HepG2 (cell line): ENCODE data around the gene RAB6B. TPM values are rescaled to one million over a fixed set of nuclear protein-coding genes. Genes with fewer than 3 reads are reported as not detected.
A peak's percentile ranks its signal among the peaks of the same experiment; 100 is the strongest.

Experiments used
- ATAC-seq: fragments of 200-7000 bp; cut with Tn5 transposase; 3 replicates; pipeline ENCODE4 v1.9.1; 2020; ENCODE audit warnings: mild to moderate bottlenecking, moderate library complexity
- BruUV-seq: library from RNA; stranded (reverse); fragments of 400-500 nt; replicated peaks from 2 replicates; lab custom pipeline; 2021; lab: Mats Ljungman, UMichigan
- CTCF ChIA-PET: fragments of 300-600 bp; formaldehyde crosslinking; extraction: SDS; loops from one replicate; lab custom pipeline; 2021; ENCODE audit warnings: low total read pairs, inconsistent platforms, low intra/inter-chr PET ratio; lab: Yijun Ruan, JAX
- POLR2A ChIA-PET: fragments of 350-600 bp; sonication (Branson Sonifier 250); formaldehyde crosslinking; loops from one replicate; lab custom pipeline; 2020; ENCODE audit warnings: antibody characterized with exemption, inconsistent platforms; lab: Yijun Ruan, JAX
- DNase-seq: peaks from one replicate; pipeline ENCODE4 v3.0.0-alpha.2; 2015; ENCODE audit warnings: low spot score
- FAIRE-seq: peaks from 3 replicates; lab custom pipeline; 2011; peaks lifted over from hg19 to GRCh38; lab: Jason Lieb, UNC
- H2AFZ ChIP-seq: one replicate; pipeline ENCODE4 v1.6.1; 2011; ENCODE audit warnings: low read length, inconsistent platforms
- H3K27ac ChIP-seq: fragments of 300-600 bp; 3 replicates; pipeline ENCODE4 v1.8.0; 2011; ENCODE audit warnings: mixed run types, mild to moderate bottlenecking, mixed read lengths, low read length, inconsistent platforms; ENCODE audit not compliant: insufficient read depth; ENCODE audit errors: extremely low read length
- H3K27me3 ChIP-seq, 2 experiments: fragments of 200-600 bp in 1 of 2; 2 replicates in 1 of 2; 3 replicates in 1 of 2; pipeline versions ENCODE4 v1.6.0 to v1.8.0; 2011; ENCODE audit warnings: low read length in 2 of 2, mild to moderate bottlenecking in 2 of 2, moderate library complexity in 2 of 2, inconsistent platforms in 1 of 2; ENCODE audit not compliant: insufficient read depth in 2 of 2, control insufficient read depth in 1 of 2
- H3K36me3 ChIP-seq, 2 experiments: fragments of 200-600 bp in 1 of 2; replicated peaks in 1 of 2; 2 replicates in 1 of 2; 3 replicates in 1 of 2; pipeline versions ENCODE4 v1.5.1 to v1.8.0; 2011; ENCODE audit warnings: low read length in 2 of 2, inconsistent platforms in 1 of 2; ENCODE audit not compliant: insufficient read depth in 2 of 2, control insufficient read depth in 1 of 2
- H3K4me1 ChIP-seq: 2 replicates; pipeline ENCODE4 v1.5.1; 2012; ENCODE audit warnings: low read length, inconsistent platforms; ENCODE audit not compliant: insufficient read depth
- H3K4me2 ChIP-seq: 2 replicates; pipeline ENCODE4 v1.6.0; 2011; ENCODE audit warnings: low read depth, low read length, inconsistent platforms
- H3K4me3 ChIP-seq, 3 experiments: fragments of 200-600 bp in 1 of 3; sonication (generic), shearing (Covaris generic) in 1 of 3; replicated peaks in 1 of 3; 2 replicates each; pipeline ENCODE4 v1.5.1; 2011 to 2016; ENCODE audit warnings: low read length in 3 of 3, inconsistent platforms in 2 of 3, low read depth in 2 of 3, mild to moderate bottlenecking in 2 of 3, control low read depth in 1 of 3, mixed read lengths in 1 of 3; ENCODE audit not compliant: insufficient read depth in 1 of 3
- H3K79me2 ChIP-seq: one replicate; pipeline ENCODE4 v1.6.1; 2011; ENCODE audit warnings: low read length, inconsistent platforms; ENCODE audit not compliant: insufficient read depth
- H3K9ac ChIP-seq: 2 replicates; pipeline ENCODE4 v1.6.0; 2011; ENCODE audit warnings: mild to moderate bottlenecking, low read depth, low read length, inconsistent platforms; ENCODE audit not compliant: insufficient read depth
- H3K9me3 ChIP-seq: 2 replicates; pipeline ENCODE4 v1.5.1; 2012; ENCODE audit warnings: mild to moderate bottlenecking, low read length
- H4K20me1 ChIP-seq: 2 replicates; pipeline ENCODE4 v1.6.0; 2011; ENCODE audit warnings: inconsistent platforms, mild to moderate bottlenecking, low read length, moderate library complexity; ENCODE audit not compliant: insufficient read depth
- TOPORS ChIP-seq: sonication (generic); formaldehyde crosslinking; IDR thresholded peaks from 2 replicates; pipeline ENCODE4 v1.8.0; 2023; ENCODE audit warnings: mild to moderate bottlenecking, missing genetic modification reagents
- ZFP36 ChIP-seq: fragments of 150-350 bp; IDR thresholded peaks from 2 replicates; pipeline ENCODE4 v1.6.1; 2018; ENCODE audit warnings: borderline replicate concordance, low read length, low read depth; ENCODE audit not compliant: partially characterized antibody
- ZFYVE20 ChIP-seq: sonication (generic); formaldehyde crosslinking; IDR thresholded peaks from 2 replicates; pipeline ENCODE4 v1.8.0; 2023; ENCODE audit warnings: low read depth, mild to moderate bottlenecking, moderate library complexity, missing genetic modification reagents, borderline replicate concordance
- ZNF724P ChIP-seq: sonication (generic); formaldehyde crosslinking; IDR thresholded peaks from 2 replicates; pipeline ENCODE4 v1.8.0; 2022; ENCODE audit warnings: missing genetic modification reagents, borderline replicate concordance
- ZNF749 ChIP-seq: sonication (generic); formaldehyde crosslinking; IDR thresholded peaks from 2 replicates; pipeline ENCODE4 v1.8.0; 2022; ENCODE audit warnings: mild to moderate bottlenecking, missing genetic modification reagents, moderate library complexity, borderline replicate concordance
- WGBS: methylation state at CpG from one replicate; pipeline ENCODE4 v1.1.6; 2017; ENCODE audit warnings: low lambda C conversion rate; 5-methylcytosine and 5-hydroxymethylcytosine counted together
- in situ Hi-C: cut with HindIII; loops from 2 replicates; pipeline ENCODE4 v1.10.0; 2017; ENCODE audit warnings: low pct_unique_long_range_greater_than_20kb; ENCODE audit not compliant: extremely low pct_ligation_motif_present
- intact Hi-C: fragments of 100-400 bp; cut with micrococcal nuclease; formaldehyde crosslinking; loops from one replicate; pipeline ENCODE4 v1.10.0; 2022; ENCODE audit not compliant: unreplicated experiment
- polyA plus RNA-seq, 8 experiments: library from polyadenylated mRNA; depleted of rRNA in 3 of 8; stranded (reverse) in 7 of 8; unstranded in 1 of 8; fragments of >200 nt; fragmentation: Illumina TruSeq in 4 of 8; extraction: Trizol in 4 of 8; gene quantifications; 2 replicates each; pipeline versions ENCODE4 v1.2.1 to v1.2.3, GENCODE V29; 2011 to 2016; ENCODE audit warnings: low read depth in 4 of 8, missing spikeins in 1 of 8, mixed read lengths in 1 of 8; ENCODE audit not compliant: insufficient read depth in 1 of 8
- total RNA-seq, 5 experiments: library from RNA; depleted of rRNA; stranded (reverse); fragments of >200 nt; fragmentation: Illumina TruSeq; extraction: Trizol; gene quantifications; 2 replicates each; pipeline ENCODE4 v1.2.3, GENCODE V29; 2016; ENCODE audit warnings: low read depth in 1 of 5
- TF ChIP-seq, protein P1 (sequence below): IDR thresholded peaks from 2 replicates; pipeline ENCODE4 v1.6.1; 2012; ENCODE audit warnings: low read length, improper control_type of control experiment
- TF ChIP-seq, protein P2 (sequence below): sonication (generic); formaldehyde crosslinking; IDR thresholded peaks from 2 replicates; pipeline ENCODE4 v1.5.1; 2020; ENCODE audit warnings: mild to moderate bottlenecking, missing genetic modification reagents
- TF ChIP-seq, protein P3 (sequence below): sonication (generic); formaldehyde crosslinking; IDR thresholded peaks from 2 replicates; pipeline ENCODE4 v1.4.0; 2020; ENCODE audit warnings: missing genetic modification reagents
- TF ChIP-seq, protein P4 (sequence below): sonication (generic); formaldehyde crosslinking; IDR thresholded peaks from 2 replicates; pipeline ENCODE4 v1.4.0; 2020; ENCODE audit warnings: missing genetic modification reagents

RAB6B gene
- total and polyA plus RNA-seq, 2 of the 13 experiments (the other 11 are each of a cell fraction or from before 2014, with no cell fraction given) = 0.16 TPM; not detected in 1

DNA sequence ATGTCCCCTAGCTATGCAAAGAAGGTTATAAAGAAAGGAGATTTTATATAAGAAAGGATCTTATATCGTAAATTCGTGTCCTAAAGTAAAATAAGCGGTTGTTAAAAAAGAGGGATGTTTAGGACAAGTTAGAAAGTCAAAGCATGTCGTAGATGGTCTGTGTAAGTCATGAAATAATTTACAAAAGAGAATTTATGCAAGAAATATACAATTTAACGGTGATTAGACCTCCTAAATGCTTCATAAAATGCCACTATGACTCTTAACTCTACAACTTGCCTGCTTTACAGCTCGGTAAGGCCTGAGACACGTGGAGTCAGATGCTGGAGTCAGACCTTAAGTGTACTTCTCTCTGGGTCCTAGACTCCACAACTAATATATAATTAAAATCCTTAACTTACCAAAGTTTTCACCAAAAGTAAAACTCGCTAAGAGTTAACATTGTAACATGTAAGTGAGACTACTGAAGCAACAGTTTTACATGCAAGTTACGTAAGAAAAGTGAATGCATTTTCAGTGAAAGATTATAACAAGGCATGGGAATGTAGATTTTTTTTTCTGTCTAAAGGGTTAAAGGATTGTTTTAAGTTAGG, 103.4 kb downstream of the RAB6B start:
- Histone ChIP-seq H2AFZ (no peak overlapping the region), H3K27me3 (no peaks in the 10 kb centered on the region), H3K9ac (no peak overlapping the region), H3K79me2 (no peaks in the 10 kb centered on the region), H3K4me1 (no peaks in the 10 kb centered on the region), H3K36me3 (no peaks in the 10 kb centered on the region), H3K4me2 (no peak overlapping the region), H3K4me3 (no peak overlapping the region), H3K27ac (no peak overlapping the region), H4K20me1 (no peaks in the 10 kb centered on the region), H3K9me3 (peaks cover 45% of the 10 kb centered on the region)
- CTCF ChIA-PET = no interaction called here
- no peak for ATAC-seq
- WGBS = 11% methylated on average over 9 of the region's 9 CpGs
- intact Hi-C loops (no loop called here), in situ Hi-C loops (no loop called here)
- TF ChIP-seq ZNF724P = peak; percentile 100
- TF ChIP-seq, protein P1, sequence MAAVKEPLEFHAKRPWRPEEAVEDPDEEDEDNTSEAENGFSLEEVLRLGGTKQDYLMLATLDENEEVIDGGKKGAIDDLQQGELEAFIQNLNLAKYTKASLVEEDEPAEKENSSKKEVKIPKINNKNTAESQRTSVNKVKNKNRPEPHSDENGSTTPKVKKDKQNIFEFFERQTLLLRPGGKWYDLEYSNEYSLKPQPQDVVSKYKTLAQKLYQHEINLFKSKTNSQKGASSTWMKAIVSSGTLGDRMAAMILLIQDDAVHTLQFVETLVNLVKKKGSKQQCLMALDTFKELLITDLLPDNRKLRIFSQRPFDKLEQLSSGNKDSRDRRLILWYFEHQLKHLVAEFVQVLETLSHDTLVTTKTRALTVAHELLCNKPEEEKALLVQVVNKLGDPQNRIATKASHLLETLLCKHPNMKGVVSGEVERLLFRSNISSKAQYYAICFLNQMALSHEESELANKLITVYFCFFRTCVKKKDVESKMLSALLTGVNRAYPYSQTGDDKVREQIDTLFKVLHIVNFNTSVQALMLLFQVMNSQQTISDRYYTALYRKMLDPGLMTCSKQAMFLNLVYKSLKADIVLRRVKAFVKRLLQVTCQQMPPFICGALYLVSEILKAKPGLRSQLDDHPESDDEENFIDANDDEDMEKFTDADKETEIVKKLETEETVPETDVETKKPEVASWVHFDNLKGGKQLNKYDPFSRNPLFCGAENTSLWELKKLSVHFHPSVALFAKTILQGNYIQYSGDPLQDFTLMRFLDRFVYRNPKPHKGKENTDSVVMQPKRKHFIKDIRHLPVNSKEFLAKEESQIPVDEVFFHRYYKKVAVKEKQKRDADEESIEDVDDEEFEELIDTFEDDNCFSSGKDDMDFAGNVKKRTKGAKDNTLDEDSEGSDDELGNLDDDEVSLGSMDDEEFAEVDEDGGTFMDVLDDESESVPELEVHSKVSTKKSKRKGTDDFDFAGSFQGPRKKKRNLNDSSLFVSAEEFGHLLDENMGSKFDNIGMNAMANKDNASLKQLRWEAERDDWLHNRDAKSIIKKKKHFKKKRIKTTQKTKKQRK = peak; percentile 71; the same call in 1 of the 2 replicates
- TF ChIP-seq, protein P2, sequence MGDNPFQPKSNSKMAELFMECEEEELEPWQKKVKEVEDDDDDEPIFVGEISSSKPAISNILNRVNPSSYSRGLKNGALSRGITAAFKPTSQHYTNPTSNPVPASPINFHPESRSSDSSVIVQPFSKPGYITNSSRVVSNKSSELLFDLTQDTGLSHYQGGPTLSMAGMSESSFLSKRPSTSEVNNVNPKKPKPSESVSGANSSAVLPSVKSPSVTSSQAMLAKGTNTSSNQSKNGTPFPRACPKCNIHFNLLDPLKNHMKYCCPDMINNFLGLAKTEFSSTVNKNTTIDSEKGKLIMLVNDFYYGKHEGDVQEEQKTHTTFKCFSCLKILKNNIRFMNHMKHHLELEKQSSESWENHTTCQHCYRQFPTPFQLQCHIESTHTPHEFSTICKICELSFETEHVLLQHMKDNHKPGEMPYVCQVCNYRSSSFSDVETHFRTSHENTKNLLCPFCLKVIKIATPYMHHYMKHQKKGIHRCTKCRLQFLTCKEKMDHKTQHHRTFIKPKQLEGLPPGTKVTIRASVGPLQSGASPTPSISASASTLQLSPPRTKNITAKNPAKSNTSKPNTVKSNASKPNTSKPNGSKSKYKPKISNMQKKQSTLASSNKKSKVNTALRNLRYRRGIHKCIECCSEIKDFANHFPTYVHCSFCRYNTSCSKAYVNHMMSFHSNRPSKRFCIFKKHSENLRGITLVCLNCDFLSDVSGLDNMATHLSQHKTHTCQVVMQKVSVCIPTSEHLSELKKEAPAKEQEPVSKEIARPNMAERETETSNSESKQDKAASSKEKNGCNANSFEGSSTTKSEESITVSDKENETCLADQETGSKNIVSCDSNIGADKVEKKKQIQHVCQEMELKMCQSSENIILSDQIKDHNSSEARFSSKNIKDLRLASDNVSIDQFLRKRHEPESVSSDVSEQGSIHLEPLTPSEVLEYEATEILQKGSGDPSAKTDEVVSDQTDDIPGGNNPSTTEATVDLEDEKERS = peak; percentile 80
- no peak for TF ChIP-seq ZFYVE20 (CRISPR knock-in tag)
- peak; percentile 96 for TF ChIP-seq TOPORS (CRISPR knock-in tag)
- TF ChIP-seq ZFP36 = peak; percentile 98
- TF ChIP-seq, protein P3, sequence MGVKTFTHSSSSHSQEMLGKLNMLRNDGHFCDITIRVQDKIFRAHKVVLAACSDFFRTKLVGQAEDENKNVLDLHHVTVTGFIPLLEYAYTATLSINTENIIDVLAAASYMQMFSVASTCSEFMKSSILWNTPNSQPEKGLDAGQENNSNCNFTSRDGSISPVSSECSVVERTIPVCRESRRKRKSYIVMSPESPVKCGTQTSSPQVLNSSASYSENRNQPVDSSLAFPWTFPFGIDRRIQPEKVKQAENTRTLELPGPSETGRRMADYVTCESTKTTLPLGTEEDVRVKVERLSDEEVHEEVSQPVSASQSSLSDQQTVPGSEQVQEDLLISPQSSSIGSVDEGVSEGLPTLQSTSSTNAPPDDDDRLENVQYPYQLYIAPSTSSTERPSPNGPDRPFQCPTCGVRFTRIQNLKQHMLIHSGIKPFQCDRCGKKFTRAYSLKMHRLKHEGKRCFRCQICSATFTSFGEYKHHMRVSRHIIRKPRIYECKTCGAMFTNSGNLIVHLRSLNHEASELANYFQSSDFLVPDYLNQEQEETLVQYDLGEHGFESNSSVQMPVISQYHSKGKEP (CRISPR knock-in tag) = no peak
- TF ChIP-seq, protein P4, sequence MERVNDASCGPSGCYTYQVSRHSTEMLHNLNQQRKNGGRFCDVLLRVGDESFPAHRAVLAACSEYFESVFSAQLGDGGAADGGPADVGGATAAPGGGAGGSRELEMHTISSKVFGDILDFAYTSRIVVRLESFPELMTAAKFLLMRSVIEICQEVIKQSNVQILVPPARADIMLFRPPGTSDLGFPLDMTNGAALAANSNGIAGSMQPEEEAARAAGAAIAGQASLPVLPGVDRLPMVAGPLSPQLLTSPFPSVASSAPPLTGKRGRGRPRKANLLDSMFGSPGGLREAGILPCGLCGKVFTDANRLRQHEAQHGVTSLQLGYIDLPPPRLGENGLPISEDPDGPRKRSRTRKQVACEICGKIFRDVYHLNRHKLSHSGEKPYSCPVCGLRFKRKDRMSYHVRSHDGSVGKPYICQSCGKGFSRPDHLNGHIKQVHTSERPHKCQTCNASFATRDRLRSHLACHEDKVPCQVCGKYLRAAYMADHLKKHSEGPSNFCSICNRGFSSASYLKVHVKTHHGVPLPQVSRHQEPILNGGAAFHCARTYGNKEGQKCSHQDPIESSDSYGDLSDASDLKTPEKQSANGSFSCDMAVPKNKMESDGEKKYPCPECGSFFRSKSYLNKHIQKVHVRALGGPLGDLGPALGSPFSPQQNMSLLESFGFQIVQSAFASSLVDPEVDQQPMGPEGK (CRISPR knock-in tag) = no peak
- no peak for TF ChIP-seq ZNF749 (CRISPR knock-in tag)
- POLR2A ChIA-PET = no interaction called here
- FAIRE-seq = no peak
- DNase-seq = no peak
- BruUV-seq = no TSS peak
